Measurements from ENCODE around the gene SUSD4.

- TF ChIP-seq, protein P1, sequence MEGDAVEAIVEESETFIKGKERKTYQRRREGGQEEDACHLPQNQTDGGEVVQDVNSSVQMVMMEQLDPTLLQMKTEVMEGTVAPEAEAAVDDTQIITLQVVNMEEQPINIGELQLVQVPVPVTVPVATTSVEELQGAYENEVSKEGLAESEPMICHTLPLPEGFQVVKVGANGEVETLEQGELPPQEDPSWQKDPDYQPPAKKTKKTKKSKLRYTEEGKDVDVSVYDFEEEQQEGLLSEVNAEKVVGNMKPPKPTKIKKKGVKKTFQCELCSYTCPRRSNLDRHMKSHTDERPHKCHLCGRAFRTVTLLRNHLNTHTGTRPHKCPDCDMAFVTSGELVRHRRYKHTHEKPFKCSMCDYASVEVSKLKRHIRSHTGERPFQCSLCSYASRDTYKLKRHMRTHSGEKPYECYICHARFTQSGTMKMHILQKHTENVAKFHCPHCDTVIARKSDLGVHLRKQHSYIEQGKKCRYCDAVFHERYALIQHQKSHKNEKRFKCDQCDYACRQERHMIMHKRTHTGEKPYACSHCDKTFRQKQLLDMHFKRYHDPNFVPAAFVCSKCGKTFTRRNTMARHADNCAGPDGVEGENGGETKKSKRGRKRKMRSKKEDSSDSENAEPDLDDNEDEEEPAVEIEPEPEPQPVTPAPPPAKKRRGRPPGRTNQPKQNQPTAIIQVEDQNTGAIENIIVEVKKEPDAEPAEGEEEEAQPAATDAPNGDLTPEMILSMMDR (IDR thresholded peaks at IDR 0.05) = no peak
- no peak for TF ChIP-seq EZH2 (IDR thresholded peaks at IDR 0.05)
Measured at GRCh38 chr1:223353939-223354338, 10.0 kb downstream of the SUSD4 start.
